Umbilical cord (tissue), 2 donors: ENCODE measurements around the gene MARCHF7. TPM values are rescaled to one million over a fixed set of nuclear protein-coding genes. Genes with fewer than 3 reads are reported as not detected.

ENCODE experiments used
- DNase-seq: peaks from one replicate; pipeline ENCODE4 v3.0.0-alpha.2; 2015; ENCODE audit warnings: low spot score
- total RNA-seq: library from RNA; depleted of rRNA; stranded (reverse); fragments of >200 nt; gene quantifications from one replicate; pipeline ENCODE4 v1.2.3, GENCODE V29; 2014; ENCODE audit warnings: low replicate concordance; ENCODE audit not compliant: insufficient read depth

Gene MARCHF7
- total RNA-seq, 1 donor from 2014 or later, result 119 TPM

GRCh38 chr2:159759577-159759976 is 47.3 kb downstream of the MARCHF7 start:
- DNase-seq, result no peak

GRCh38 chr2:159760326-159760725 is 48.0 kb downstream of the MARCHF7 start:
- no peak for DNase-seq

GRCh38 chr2:159762075-159762474 is 49.8 kb downstream of the MARCHF7 start:
- no peak for DNase-seq

Other genes with a start within 250 kb of the MARCHF7 start
- gene BAZ2B, start 96.0 kb upstream of the MARCHF7 start, total RNA-seq, result 108 TPM
- gene CD302, start 85.7 kb downstream of the MARCHF7 start, total RNA-seq, result 19.7 TPM
- gene LY75, start 192.2 kb downstream of the MARCHF7 start, total RNA-seq, result 19.7 TPM